HG02571 (cell line): Measurements from ENCODE around the gene ZFAND6.

Experiments used
- ATAC-seq: cut with Tn5 transposase; IDR thresholded peaks from one replicate; pipeline ENCODE4 v1.9.1; 2021; ENCODE audit warnings: mild to moderate bottlenecking, moderate library complexity; ENCODE audit not compliant: unreplicated experiment

The ZFAND6 gene

DNA sequence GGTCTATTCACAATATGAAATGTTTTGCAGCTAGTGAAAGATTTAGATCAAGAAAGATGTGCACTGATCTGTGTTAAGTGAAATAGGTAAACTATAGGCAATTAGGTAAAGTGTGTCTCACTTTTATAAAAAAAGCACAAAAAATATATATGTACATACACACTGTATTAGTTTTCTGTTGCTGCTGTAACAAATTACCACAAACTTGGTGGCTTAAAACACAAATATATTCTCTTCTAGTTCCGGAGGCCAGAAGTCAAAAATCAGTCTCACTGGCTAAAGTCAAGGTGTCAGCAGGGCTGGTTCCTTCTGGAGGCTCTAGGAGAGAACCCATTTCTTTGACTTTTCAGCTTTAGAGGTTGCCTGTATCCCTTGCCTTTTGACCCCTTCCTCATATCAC, 104.4 kb downstream of the ZFAND6 start:
- ATAC-seq = no peak

DNA sequence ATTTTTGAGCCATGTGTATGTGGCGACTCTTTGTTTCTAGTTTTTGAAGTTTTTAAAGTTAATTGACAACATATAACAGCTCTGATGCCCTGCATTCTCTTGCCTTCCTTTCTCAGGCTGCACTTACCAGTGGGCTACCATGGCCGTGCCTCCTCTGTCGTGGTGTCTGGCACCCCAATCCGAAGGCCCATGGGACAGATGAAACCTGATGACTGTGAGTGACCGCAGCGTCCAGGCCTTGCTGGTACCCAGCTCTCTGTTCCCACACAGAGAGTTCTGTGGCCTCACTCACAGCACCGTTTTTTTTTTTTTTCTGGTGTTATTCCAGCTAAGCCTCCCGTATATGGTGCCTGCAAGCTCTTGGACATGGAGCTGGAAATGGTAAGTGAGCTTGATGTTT, 108.5 kb downstream of the ZFAND6 start:
- no peak for ATAC-seq

DNA sequence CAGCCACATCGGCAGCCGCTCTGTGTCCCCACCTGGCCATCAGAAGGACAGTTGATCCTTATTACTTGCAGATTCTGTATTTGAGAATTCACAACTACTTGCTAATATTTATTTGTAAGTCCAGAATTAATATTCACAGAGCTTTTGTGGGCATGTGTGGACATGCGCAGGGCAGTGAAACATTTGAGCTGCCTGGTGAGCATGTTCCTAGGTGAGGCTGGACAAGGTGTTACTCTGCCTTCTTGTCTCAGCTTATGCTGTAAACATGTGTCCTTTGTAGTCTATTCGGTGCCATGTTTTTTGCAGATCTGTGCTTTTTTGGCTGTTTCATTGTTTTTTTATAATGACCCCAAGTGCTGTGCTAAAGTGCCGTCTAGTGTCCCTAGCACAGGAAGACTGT, 108.9 kb downstream of the ZFAND6 start:
- no peak for ATAC-seq

DNA sequence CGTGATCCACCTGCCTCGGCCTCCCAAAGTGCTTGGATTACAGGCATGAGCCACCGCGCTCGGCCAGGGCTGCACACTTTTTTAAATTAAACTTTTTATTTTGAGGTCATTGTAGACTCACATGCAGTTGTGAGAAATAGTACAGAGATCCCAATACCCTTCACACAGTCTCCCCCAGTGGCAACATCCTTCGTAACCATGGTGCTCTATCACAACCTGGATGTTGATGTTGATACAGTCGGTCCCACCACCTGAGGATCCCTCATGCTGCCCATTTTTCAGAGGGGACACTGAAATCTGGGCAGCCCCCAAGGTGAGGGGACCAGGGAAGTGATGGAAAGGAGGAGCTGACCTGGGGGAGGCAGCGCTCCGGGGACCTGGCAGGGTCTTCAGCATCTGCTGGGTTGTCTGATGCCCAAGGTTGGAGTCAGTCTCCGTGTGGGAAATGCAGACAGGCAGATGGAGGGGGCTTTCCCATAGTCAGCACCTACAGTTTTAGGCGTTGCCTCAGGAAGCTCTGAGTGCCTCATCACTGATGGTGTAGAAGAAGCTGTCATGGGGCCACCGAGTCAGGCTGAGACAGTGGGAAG, 110.4 kb downstream of the ZFAND6 start:
- ATAC-seq = no peak

DNA sequence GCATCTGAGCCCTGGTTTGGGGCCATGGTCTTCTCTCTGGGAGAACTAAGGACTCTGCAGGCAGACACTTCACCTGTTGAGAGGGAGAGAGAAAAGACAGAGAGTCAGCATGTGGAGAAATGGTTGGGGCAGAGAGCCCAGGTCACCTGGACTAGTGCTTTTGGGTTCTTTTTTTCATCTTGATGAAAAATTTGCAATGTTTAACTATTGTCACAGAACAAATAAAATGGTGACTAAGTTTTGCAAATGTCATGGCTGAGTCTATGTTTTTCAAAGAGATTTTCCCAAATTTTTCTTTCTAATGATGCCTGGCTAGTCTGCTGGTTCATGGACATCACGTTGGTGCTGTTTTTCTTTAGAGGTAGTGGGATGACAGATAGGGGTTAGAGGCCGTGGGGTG, 111.1 kb downstream of the ZFAND6 start:
- ATAC-seq = no peak

DNA sequence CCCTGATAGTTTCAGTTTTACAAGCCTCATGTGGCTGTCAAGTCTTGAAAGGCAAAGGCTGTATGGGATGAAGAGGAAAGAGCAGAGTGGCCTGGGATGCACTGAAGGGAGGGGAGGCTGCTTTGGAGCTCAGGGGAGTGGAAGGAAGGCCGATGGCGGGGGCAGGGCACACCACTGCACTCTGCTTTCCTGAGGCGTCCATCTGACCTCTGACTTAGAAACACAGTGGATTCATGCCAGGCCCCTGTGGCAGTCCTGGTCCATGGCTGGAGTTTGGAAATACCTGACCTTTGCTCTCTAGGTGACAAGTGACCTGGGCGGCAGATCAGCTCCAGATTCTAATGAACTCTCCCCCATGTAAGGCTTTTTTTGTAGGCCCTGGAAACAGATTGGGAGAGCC, 112.3 kb downstream of the ZFAND6 start:
- no peak for ATAC-seq

DNA sequence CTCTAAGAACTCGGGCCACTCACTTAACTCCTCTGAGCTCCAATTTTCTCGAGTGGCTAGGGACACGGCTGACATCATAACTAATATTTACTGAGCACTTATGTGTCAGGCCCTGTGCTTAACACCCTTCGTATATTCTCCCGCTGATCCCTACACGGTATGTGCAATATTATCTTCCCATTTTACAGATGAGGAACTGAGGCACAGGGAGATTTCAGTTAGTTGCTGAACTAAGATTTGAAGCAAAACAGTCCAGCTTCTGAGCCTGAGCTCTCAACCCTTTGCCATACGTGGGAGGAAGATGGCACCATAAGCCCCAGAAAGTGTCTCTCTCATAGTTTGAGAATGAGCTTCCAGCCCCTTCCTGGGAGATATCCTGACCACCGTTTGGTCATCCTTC, 112.9 kb downstream of the ZFAND6 start:
- no peak for ATAC-seq

DNA sequence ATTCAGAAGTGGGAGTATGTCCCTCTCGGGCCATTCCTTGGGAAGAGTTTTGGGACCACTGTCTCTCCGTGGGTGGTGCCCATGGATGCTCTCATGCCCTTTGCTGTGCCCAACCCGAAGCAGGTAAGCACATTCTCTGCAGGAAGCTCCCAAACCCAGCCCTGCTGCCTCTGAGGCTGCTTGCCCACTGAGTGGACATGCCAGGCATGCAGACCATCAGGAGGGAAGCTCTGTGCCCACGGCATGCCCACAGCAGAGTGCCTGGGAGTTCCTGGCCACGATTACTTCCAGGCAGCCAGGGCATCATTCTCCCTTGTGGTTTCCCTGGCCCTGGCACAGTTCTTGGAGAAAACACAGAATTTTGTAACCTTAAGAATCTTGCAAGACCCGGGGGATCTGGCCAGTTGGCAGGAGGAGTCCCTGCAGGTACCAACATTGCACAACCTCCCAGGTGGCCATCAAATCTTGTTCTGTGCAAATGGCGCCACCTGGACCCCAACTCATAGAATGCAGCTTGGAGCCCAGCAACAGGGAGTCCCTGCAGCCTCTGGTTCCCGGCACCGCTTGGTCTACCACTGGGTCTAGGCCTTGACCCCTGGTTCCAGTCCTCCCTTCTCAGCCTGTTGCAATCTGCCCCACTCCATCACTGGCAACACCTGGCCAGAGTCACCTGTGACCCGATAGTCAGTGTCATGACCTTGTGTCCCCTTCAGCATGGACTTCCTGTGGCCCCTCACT, 113.7 kb downstream of the ZFAND6 start:
- ATAC-seq = no peak

DNA sequence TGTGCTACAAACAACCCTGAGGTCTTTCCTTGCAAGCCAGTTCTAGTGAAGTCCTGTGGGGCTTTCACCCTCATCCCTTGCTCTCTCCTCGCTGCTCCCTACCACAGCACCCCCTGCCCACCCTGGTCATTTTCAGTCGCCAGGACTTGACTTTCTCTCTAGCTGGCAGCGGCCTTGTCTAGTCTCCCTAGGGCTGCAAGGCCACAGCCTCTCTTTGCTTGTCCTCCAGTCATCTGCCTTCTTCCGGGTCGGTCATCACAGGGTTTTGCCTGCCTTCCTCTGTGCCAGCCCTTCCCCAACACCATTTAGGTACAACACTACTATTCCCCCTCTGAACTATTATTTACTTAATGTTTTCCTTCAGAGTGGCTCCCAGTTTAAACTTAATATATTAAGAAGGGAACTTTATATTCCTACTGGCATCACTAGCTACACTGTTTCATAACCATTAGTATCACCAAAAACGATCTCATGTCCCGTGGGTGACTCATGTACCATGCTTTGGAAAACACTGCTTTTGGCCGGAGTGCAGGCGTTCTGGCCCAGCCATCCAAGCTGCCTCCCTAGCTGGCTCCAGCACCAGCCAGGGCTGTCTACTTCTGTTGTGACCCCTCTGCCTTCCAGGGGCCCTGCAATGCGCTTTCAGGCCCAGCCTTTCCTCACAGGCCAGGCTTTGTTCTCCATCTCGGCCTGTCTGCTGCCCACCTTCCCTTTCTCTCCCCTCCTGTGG, 114.7 kb downstream of the ZFAND6 start:
- no peak for ATAC-seq

DNA sequence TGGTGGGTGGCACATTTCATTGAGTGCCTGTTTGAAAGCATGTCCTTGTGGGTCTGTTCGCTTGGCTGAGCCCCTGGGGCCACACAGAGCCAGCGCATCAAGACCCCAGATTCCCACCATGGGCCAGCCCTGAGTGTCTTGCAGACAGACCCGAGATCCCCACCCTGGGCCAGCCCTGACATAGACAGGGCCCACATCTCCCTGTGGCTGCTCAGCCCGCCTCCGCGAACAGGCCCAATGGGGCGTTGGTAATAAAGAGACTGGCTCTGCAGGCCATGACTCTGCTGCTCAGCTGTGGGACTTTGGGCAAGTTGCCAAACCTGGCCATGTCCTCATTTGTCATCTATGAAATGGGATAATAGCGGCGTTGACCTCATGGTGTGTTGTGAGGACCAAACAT, 116.0 kb downstream of the ZFAND6 start:
- no peak for ATAC-seq

DNA sequence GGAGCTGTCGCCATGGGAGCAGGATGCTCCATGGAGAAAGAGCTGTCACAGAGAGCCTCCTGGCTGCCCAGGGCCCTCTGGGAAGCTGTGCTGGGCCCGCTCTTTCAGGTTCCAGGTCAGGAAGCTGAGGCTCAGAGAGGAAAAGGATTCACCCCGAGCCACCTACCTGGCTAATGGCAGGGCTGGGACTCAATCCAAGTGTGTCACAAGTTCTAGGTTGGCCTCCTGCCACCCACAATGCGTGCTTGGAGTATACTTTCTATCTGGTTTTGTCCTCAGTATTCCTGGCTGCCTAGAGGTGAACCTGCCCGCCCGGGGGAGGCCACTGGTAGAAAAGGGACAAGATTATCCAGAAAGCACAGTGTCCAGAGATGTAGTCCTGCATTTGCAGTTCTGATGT, 117.0 kb downstream of the ZFAND6 start:
- ATAC-seq = no peak

DNA sequence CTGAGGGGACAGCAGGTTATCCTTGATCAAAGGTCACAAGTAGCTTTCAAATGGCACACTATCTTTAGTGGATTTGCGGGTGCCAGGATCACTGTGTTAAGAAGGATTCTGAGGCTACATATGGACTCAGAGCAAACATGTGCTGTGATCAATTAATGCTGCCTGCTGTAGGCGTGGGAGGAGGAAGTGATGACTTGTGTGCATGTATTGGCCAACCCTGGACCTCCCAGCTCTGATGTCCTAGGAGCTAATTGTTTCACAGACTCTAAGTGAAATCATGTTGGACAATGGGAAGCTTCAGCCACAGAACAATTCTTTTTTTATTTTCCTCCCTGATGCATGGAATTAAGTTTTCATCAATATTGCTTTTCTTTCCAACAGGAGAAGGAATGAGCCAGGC, 117.7 kb downstream of the ZFAND6 start:
- no peak for ATAC-seq

DNA sequence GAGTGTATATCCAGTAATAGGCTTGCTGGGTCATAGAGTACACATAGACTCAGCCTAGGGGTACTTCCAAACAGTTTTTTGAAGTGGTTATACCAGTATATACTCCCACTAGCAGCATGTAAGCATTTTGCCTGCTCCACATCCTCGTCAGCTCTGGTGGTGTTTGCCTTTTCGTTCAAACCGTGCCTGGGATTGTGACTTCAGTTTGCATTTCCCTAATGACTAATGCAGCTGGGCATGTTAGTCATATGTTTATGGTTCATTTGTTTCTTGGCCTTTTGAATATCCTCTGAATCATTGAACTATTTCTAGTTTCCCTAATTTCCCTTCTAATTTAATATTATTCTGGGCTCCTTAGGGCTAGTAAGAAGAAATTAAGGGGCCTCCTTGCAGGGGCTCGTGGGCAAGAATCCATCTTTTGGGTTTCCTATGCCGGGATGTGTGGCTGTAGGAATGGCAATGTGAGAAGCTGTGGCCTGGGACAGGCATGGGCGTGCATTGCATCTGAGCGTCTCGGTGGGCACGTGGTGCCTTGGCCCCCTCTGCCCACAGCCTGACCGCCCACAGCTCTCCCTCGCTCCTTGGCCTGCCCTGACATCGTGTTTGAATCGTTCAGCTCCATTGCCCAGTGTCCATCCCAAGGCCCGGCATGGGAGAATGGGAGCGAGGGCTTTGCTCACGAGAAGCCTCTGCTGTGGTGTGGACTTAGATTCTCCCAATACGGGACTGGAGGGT, 119.7 kb downstream of the ZFAND6 start:
- no peak for ATAC-seq

DNA sequence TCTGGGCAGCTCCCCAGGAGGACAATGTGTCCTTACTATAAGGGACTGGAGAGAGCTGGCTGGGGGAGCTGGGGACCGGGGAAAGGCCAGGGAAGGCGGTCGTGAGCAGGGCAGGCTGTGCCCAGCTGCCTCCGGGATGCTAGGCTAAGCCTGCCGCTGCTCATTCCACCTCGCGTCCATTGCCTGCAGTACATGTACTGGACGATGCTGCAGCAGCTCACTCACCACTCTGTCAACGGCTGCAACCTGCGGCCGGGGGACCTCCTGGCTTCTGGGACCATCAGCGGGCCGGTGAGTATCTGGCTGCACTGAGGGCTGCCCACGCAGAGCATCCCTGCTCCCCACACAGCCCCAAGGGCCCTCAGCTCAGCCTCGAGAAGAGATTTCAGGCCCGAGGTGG, 120.5 kb downstream of the ZFAND6 start:
- ATAC-seq = no peak

DNA sequence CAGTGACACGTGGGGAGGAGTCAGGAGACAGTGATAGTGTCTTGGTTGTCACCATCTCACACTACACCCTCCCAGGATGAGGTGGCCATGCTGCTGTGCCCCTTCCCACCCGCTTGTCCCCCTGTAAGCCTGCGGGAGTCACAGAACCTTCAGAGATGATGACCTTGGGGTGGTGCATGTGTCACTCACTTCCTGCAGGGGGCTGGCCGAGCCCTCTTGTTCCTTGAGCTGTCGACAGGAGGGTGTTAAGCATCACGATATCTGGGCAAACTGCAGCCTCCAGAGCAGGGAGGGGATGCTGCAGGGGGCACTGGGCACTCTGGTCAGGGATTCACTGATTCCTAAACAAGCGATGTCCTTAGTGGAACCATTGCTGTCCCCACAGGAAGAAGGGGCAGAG, 121.0 kb downstream of the ZFAND6 start:
- no peak for ATAC-seq

DNA sequence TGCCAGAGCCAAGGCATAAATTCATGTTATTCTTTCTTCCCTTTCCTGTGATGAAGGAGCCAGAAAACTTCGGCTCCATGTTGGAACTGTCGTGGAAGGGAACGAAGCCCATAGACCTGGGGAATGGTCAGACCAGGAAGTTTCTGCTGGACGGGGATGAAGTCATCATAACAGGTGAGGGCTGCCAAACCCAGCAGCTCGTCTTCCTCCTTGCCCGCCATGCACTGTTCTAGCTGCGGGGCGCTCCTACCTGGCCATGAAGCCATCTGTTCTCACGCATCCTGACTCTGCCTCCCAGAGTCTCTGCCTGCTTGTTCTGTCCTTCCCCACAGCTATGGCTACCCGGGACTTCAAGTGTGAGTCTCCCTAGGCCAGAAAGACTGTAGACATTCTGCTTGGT, 121.5 kb downstream of the ZFAND6 start:
- ATAC-seq = no peak

DNA sequence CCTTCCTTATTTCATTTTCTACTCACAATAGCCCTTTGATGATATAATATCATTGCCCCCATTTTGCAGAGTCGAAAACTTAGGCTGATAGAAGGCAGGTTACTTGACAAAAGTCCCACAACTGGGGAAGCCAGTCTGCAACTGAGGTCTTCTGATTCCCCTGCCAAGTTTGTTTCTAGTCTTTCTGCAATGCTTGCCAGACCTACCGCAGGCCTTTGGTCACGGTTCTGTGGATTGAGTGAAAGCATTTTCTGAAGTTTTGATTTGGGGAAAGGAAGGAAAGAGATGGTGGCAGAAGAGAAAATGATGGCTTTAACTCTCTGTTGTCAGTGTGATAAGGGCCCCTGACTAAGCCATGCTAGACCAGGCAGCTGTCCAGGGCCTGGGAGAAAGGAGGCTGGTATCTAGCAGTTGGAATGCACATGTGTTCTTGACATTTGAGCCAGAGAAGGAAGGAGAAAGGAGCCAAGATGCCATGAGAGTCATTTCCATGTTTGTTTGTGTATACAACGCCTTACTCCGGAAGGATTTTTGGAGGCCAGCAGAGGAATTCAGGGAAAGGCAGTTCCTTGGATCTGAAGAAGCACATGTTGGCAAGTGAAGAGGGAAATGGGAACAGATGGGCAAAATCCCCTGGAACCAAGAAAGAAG, 123.3 kb downstream of the ZFAND6 start:
- ATAC-seq = no peak

DNA sequence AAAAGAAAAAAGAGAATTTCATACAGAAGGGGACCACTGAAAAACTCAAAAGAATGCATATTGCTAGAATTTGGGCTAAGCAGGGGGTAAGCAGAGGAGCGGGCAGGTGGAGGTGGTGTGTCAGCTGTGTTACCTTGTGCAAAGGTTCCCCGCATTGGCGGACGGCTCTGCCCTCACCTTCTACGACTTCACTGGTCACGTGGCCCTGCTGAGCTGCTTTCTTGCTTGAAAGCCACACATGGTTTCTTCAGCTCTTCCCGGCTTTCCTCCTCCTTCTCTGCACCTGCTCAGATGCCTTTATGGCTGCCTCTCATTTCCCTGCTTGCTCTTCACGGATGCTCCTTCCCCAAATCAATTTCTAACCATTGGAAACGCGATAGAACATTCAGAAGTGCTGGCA, 123.8 kb downstream of the ZFAND6 start:
- ATAC-seq = no peak

DNA sequence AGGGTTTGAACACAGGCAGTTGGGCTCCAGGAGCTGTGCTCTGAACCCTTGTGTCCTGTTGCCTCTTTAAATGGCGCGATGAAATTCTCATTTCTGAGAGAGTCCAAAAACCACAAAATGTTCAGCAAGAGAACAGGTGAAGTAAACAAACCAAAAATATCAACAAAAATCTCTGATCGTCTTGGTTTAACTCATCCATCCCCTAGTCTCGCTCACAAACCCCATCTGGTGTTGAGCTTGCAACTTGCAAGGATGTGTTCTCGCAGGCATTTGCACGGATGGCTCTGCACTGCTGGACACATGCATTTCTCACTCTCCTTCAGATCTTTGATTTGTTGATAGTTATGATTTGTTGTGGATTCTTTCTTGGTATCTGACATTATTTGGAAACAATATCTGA, 124.4 kb downstream of the ZFAND6 start:
- no peak for ATAC-seq

DNA sequence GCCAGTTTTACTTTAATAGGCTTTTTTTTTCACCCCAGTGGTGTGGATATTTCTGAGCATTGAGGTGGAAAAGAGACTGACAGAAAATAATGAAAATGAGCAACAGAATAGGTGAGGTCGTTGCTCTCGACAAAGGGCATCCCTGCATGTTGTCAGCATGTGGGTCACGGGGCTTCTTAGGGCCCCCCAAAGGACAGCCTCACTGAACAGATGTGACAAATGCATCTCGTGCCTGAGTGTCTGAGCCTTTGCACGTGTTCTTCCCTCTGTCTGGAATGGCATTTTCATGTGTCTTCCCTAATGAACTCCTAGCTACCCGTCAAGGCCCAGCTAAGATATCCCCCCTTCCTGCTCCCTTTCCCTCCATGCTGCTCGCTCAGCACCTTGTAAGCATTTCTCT, 125.1 kb downstream of the ZFAND6 start:
- ATAC-seq = no peak

DNA sequence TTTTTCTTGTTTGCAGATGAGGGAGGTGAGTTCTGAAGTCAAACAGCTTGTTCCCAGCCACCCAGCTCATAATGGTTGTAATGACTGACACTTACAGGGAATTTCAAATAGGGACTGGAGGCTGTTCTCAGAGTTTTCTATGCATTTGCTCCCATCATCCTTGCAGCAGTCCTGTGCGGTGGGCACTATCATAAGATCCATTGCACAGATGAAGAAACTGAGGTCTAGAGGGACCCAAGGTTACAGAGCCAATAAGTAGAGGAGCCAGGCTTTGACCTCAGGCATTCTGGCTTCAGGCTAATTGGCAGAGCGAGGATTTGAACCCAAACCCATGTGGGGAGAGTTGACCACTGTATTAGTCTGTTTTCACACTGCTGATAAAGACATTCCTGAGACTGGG, 125.7 kb downstream of the ZFAND6 start:
- ATAC-seq = no peak
